GM12892 (cell line): ENCODE measurements around the gene HECTD4.

ENCODE experiments used
- POLR2A ChIP-seq: IDR thresholded peaks from 2 replicates; pipeline ENCODE4 v1.6.1; 2011; ENCODE audit warnings: low read depth, low read length, control low read depth
- POLR2AphosphoS5 ChIP-seq: IDR thresholded peaks from 2 replicates; pipeline ENCODE4 v1.6.1; 2011; ENCODE audit warnings: low read depth, low read length, control low read depth
- TAF1 ChIP-seq: IDR thresholded peaks from 2 replicates; pipeline ENCODE4 v1.6.1; 2011; ENCODE audit warnings: low read depth, mild to moderate bottlenecking, control low read depth, low read length, borderline replicate concordance

DNA sequence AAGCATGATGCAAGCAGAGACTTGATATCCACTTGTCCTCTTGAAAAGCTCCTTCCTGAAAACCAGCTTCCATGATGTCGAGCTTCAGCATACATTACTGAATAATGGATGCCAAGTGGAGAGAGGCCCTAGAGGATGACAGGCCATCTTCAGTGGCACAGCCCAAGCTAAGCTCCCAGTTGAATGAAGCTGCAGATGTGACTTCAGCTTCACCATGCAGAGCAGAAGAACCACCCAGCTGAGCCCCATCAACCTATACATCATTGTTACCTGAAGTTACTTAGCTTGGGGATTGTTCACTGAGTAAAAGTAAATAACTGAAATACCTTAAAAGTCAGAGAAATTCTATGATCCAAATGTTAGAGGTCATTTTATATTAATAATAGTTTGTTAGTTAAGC lies 93.6 kb downstream of the HECTD4 start:
- no peak for TF ChIP-seq POLR2A
- no peak for TF ChIP-seq TAF1
- no peak for TF ChIP-seq POLR2AphosphoS5
